ENCODE results near the gene EPHA2. TPM values are rescaled to one million over a fixed set of nuclear protein-coding genes. Genes with fewer than 3 reads are reported as not detected.
"Not testable (repeated sequence)": the region's sequence is repeated elsewhere in the genome, so short reads cannot be mapped to it uniquely, and the experiment has no call there.

The EPHA2 gene
- total RNA-seq, 1 donor from 2014 or later, result not detected

DNA sequence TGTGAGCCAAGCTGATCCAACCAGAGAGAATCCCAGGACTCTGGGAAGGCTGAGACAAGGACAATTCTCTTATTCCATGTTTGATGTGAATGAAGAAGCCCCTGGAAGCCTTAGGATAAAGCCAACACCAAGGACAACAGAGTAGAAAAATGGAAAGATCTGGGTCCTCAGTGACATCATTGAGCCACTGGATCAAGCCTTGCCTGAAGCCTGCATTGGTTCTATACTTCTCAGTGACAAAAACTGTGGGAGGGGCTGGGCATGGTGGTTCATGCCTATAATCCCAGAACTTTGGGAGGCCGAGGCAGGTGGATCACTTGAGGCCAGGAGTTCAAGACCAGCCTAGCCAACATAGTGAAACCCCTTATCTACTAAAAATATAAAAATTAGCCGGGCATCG is 41.0 kb upstream of the EPHA2 start:
- intact Hi-C loops (cut with micrococcal nuclease), result no loop called here
- no peak for TF ChIP-seq CTCF (IDR thresholded peaks at IDR 0.05)
- Mint-ChIP-seq H3K27ac (no peak overlapping the region), H3K4me1 (no peaks in the 10 kb centered on the region), H3K9me3 (no peaks in the 10 kb centered on the region), H3K27me3 (no peaks in the 10 kb centered on the region), H3K4me3 (no peak overlapping the region), H3K36me3 (ENCODE audit: low read depth) (peaks cover 20% of the 10 kb centered on the region)
- ATAC-seq (ENCODE audit: low read depth) (no peak), DNase-seq (no peak)
- ChIA-PET CTCF (no interaction called here), POLR2A (no interaction called here)

- H3K27ac Mint-ChIP-seq; H3K27me3 Mint-ChIP-seq; POLR2A ChIA-PET; H3K4me3 Mint-ChIP-seq; H3K4me1 Mint-ChIP-seq; intact Hi-C loops (cut with micrococcal nuclease); CTCF ChIA-PET; DNase-seq; ATAC-seq (ENCODE audit: low read depth); H3K9me3 Mint-ChIP-seq: not testable (repeated sequence)
- peaks cover 17% of the 10 kb centered on the region for H3K36me3 Mint-ChIP-seq (ENCODE audit: low read depth)
Measured at GRCh38 chr1:16196139-16196538, 40.3 kb upstream of the EPHA2 start.

GRCh38 chr1:16195518-16195905 is 39.6 kb upstream of the EPHA2 start:
- Mint-ChIP-seq H3K36me3 (ENCODE audit: low read depth) (peaks cover 15% of the 10 kb centered on the region), H3K4me3 (no peak overlapping the region), H3K27me3 (peaks cover under 1% of the 10 kb centered on the region), H3K4me1 (no peaks in the 10 kb centered on the region), H3K9me3 (no peaks in the 10 kb centered on the region), H3K27ac (no peak overlapping the region)
- ATAC-seq (ENCODE audit: low read depth), result no peak
- intact Hi-C loops (cut with micrococcal nuclease), result no loop called here
- TF ChIP-seq CTCF (IDR thresholded peaks at IDR 0.05), result no peak
- no peak for DNase-seq
- ChIA-PET CTCF (no interaction called here), POLR2A (no interaction called here)

- H3K9me3 Mint-ChIP-seq, result no peaks in the 10 kb centered on the region
- no peak overlapping the region for H3K4me3 Mint-ChIP-seq
- ChIA-PET POLR2A (no interaction called here), CTCF (interaction anchor here (9.4 kb wide), 1 partner anchor 112 kb away, joined by 126 read pairs; no protein-coding TSS in a partner anchor)
- no peaks in the 10 kb centered on the region for H3K4me1 Mint-ChIP-seq
- TF ChIP-seq CTCF (IDR thresholded peaks at IDR 0.05), result no peak
- peaks cover 3% of the 10 kb centered on the region for H3K36me3 Mint-ChIP-seq (ENCODE audit: low read depth)
- DNase-seq, result no peak
- peaks cover 19% of the 10 kb centered on the region for H3K27me3 Mint-ChIP-seq
- intact Hi-C loops (cut with micrococcal nuclease), result no loop called here
- H3K27ac Mint-ChIP-seq, result no peak overlapping the region
- ATAC-seq (ENCODE audit: low read depth), result no peak
Measured at GRCh38 chr1:16191916-16192546, 36.2 kb upstream of the EPHA2 start.

- no peaks in the 10 kb centered on the region for H3K4me1 Mint-ChIP-seq
- H3K4me3 Mint-ChIP-seq, result no peak overlapping the region
- TF ChIP-seq CTCF (IDR thresholded peaks at IDR 0.05), result no peak
- ATAC-seq (ENCODE audit: low read depth) (no peak), DNase-seq (no peak)
- POLR2A ChIA-PET, result interaction anchor here (0.6 kb wide), 1 partner anchor 53 kb away, joined by 5 read pairs; no protein-coding TSS in a partner anchor
- H3K27me3 Mint-ChIP-seq, result peaks cover 19% of the 10 kb centered on the region
- H3K36me3 Mint-ChIP-seq (ENCODE audit: low read depth), result no peaks in the 10 kb centered on the region
- H3K9me3 Mint-ChIP-seq, result no peaks in the 10 kb centered on the region
- CTCF ChIA-PET, result interaction anchor here (9.4 kb wide), 1 partner anchor 111 kb away, joined by 126 read pairs; no protein-coding TSS in a partner anchor
- intact Hi-C loops (cut with micrococcal nuclease), result no loop called here
- H3K27ac Mint-ChIP-seq, result no peak overlapping the region
Measured at GRCh38 chr1:16191309-16191708, 35.4 kb upstream of the EPHA2 start.
